T follicular helper cell (primary cell): ENCODE data around the gene ATP8A2.

ENCODE experiments used
- DNase-seq: peaks from one replicate; pipeline ENCODE4 v3.0.0-alpha.2; 2020; ENCODE audit warnings: low read depth

ATP8A2 gene

GRCh38 chr13:26012995-26013394 lies 641.2 kb downstream of the ATP8A2 start:
- no peak for DNase-seq

- no peak for DNase-seq
Measured at GRCh38 chr13:26015271-26016125, 643.7 kb downstream of the ATP8A2 start.

- no peak for DNase-seq
Measured at GRCh38 chr13:26016189-26016588, 644.4 kb downstream of the ATP8A2 start.

- DNase-seq: no peak
Measured at GRCh38 chr13:26017196-26017921, 645.6 kb downstream of the ATP8A2 start.

GRCh38 chr13:26017932-26018665 lies 646.3 kb downstream of the ATP8A2 start:
- DNase-seq: no peak

GRCh38 chr13:26019251-26019650 lies 647.5 kb downstream of the ATP8A2 start:
- DNase-seq: no peak

- DNase-seq: no peak
Measured at GRCh38 chr13:26019881-26020870, 648.4 kb downstream of the ATP8A2 start.

GRCh38 chr13:26020891-26021290 lies 649.1 kb downstream of the ATP8A2 start:
- no peak for DNase-seq

- no peak for DNase-seq
Measured at GRCh38 chr13:26021516-26021915, 649.7 kb downstream of the ATP8A2 start.

- no peak for DNase-seq
Measured at GRCh38 chr13:26021956-26022355, 650.2 kb downstream of the ATP8A2 start.

- no peak for DNase-seq
Measured at GRCh38 chr13:26022538-26023292, 650.9 kb downstream of the ATP8A2 start.

- no peak for DNase-seq
Measured at GRCh38 chr13:26024558-26024957, 652.8 kb downstream of the ATP8A2 start.

GRCh38 chr13:26025196-26025595 lies 653.4 kb downstream of the ATP8A2 start:
- DNase-seq: no peak

GRCh38 chr13:26025771-26026170 lies 654.0 kb downstream of the ATP8A2 start:
- no peak for DNase-seq

GRCh38 chr13:26026211-26026610 lies 654.4 kb downstream of the ATP8A2 start:
- no peak for DNase-seq

GRCh38 chr13:26029581-26030136 lies 657.9 kb downstream of the ATP8A2 start:
- DNase-seq: no peak

GRCh38 chr13:26030331-26030730 lies 658.6 kb downstream of the ATP8A2 start:
- DNase-seq: no peak

- DNase-seq: no peak
Measured at GRCh38 chr13:26034018-26034417, 662.2 kb downstream of the ATP8A2 start.

- no peak for DNase-seq
Measured at GRCh38 chr13:26036383-26036782, 664.6 kb downstream of the ATP8A2 start.

- DNase-seq: no peak
Measured at GRCh38 chr13:26037302-26037701, 665.5 kb downstream of the ATP8A2 start.
